ENCODE measurements around the gene PPP1R18.
"Not testable (repeated sequence)": the region's sequence is repeated elsewhere in the genome, so short reads cannot be mapped to it uniquely, and the experiment has no call there.

The PPP1R18 gene

GRCh38 chr6:30657922-30658321 is 28.5 kb downstream of the PPP1R18 start:
- ATAC-seq: not testable (repeated sequence)

GRCh38 chr6:30657454-30657853 is 29.0 kb downstream of the PPP1R18 start:
- ATAC-seq: no peak

DNA sequence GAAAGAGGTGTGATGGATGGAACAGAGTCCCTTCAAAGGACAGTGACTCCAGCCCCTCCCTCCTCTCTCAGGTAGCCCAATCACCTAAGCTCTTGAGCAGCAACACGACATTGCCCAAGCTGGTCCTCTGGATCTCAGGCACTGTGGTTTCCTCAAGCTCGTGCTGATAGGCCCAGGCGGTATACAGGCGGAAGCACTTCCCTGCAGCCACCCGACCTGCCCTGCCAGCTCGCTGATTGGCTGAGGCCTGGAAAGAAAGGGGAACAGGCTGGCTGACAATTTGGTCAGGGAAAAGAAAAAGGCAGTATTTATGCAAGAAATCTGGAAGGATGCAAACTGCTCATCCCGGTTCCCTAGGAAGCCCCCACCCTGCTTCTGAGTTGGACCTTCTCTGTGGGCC is 29.9 kb downstream of the PPP1R18 start:
- ATAC-seq: no peak

- no peak for ATAC-seq
Measured at GRCh38 chr6:30655743-30656094, 30.7 kb downstream of the PPP1R18 start.

DNA sequence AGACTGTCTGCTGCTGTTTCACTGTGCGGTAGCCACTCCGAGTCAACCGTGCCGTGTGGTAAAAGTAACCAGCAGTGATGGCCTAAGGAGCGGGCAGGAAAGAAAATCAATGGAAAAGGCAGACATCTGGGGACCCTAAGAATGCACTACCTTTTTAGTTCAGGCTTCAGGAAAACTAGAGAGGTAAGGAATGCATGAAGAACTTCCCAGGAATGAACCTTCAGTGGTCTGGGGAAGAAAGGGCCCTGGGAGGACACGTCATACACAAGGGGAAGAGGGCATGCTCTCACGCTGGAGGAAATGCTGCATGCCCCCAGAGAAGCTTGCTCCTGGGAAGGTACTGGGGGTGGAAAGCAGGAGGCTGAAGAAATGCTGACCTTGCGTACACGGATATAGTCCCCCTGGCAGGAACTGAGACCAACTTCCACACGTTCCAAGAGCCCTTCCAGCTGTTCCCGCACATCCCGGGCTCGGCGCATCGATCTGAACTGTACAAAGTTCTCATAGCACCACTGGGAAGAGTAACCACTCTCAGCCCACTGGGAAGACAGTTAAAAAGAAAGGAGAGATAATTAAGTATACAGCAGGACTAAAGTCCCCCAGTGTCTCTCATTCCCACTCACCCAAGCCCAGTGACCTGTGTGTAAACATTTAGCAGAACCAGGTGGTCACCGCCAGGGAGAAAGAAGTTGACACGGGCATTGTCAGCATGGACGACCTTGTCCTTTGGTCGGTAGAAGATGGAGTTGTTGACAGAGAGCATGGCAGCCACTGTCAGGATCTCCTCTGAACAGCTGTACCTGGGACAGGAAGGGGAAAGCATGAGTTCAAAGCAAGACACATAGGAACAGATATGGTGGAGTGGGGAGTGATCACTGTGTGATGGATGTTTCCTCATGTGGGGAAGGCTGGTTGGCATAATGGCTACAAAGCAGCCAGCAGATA is 31.4 kb downstream of the PPP1R18 start:
- ATAC-seq: no peak

- no peak for ATAC-seq
Measured at GRCh38 chr6:30651143-30651542, 35.3 kb downstream of the PPP1R18 start.

DNA sequence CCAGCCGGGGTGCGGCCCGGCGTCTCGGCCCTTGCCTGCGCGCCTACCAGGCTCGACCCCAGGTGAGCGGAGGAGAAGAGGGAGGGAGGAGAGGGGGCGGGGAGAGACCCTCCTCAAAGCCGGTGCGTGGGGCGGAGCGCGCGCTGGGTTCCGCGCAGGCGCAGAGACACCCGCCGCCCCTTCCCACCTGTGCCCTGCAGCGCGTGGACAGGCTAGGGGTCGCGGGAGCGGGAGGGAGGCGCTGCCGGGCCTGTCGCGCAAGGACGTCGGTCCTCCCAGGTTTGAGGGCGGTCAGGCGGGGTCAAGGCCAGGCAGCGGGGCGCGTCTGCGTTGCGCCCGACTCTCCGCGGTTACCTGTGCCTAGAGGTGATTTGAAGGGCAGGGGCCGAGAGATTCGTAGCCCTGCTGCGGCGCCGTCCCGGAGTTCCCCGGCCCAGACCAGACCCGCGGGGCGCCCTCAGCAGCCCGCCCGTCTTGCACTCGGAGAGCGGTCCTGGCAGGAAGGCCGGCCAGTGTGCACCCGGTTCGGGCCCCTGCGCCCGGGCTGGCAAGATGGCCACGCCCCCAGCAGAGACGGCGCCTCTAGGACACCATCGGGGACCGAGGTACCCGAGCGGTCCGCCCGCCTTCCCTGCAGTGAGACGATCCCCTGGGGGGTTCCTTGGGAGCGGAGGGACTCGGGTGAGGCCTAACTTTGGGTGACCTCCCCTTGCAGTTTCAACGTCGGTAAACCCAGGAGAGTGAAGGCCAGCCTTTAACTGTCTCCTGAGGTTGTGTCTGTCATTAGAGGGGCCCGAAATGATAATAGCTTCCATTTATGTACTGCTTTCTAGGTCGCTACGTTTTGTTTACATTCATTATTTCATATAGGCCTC is 39.0 kb downstream of the PPP1R18 start:
- peak; percentile 74 to 77 for ATAC-seq

- ATAC-seq: peak; percentile 72 to 75
Measured at GRCh38 chr6:30646450-30647241, 39.8 kb downstream of the PPP1R18 start, which contains the start of gene C6orf136. Gene C6orf136, plus strand, starts transcription at chr6:30647133. Its CDS starts 99 bp downstream, at chr6:30647232.

GRCh38 chr6:30645989-30646388 is 40.5 kb downstream of the PPP1R18 start:
- no peak for ATAC-seq

DNA sequence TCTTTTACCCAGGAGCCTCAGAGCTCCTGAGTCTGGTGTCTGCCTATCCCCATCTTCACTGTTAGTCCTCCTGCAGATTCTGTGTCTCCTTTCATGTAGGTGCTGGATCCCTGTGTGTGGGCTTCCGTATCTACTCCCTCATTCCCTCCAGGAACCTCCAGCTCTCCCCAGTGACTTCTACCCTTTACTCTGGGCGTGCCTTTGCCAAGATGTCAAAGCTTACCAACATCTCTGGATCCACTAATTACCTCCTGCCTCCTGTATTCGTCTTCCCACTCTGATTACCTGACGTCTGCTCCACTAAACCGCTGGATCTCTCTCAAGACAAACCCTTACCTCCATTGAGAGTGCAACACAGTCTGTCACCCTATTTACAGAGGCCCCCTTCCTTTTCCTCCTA is 41.7 kb downstream of the PPP1R18 start:
- no peak for ATAC-seq

DNA sequence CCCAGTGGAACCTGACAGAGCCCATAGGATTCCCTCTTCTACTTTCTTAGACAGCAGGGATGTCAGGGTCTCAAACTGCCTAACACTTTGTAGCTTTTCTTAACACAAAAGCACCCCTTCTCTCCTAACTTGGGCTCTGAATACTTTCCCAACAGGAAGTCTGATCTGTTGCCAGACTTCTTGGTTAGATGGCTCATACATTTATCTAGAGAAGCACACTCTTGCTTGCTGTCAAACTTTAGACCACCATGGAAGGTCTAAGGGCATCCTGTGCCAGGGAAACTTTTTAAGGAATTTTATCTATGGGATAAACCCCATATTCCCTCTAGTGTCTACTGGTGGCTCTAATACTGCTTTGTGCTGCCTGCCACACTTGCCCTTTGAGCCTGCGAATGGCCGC is 42.8 kb downstream of the PPP1R18 start:
- no peak for ATAC-seq

GRCh38 chr6:30641048-30641447 is 45.4 kb downstream of the PPP1R18 start:
- ATAC-seq: no peak

DNA sequence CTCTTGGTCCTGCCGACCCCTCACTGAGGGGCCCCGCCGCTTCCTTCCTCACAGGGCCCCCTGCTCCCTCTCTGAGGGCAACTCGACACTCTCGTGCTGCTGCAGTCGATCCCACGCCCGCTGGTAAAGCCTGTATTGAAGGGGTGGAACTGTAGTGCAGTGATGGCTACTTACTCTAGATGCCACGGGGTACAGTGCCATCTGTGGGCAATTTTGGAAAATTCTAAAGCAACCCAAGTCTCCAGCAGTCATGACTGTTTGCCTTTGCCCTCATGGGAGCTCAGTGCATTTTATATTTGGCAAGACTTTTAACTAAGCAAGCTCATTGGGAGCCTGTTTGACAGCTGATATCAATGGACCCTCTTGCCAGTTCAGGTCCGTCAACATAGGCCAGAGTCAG is 46.0 kb downstream of the PPP1R18 start:
- no peak for ATAC-seq

DNA sequence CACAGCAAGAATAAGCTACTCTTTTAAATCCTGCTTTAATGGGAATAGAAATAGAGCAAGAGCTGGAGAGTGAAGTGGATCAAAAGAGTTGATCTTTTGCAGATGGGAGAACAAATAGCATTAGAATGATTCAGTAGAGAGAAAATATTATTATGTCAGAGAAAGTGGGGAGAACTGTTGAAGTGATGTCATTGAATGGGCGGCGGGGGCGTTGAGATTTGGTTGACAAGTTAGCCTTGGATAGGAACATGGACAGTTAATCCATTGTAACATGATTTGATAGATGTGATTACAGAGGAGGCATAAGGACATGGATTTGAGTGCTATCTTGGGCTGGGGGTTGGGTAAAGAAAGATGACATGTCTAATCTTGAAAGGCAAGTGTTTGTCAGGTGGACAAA is 50.6 kb downstream of the PPP1R18 start:
- no peak for ATAC-seq

- ATAC-seq: peak; percentile 96 to 99
Measured at GRCh38 chr6:30626484-30627366, 59.7 kb downstream of the PPP1R18 start, which contains the start of gene ATAT1. Gene ATAT1, plus strand, starts transcription at chr6:30626874.

Data from activated CD4-positive, CD25-positive, alpha-beta regulatory T cell treated with anti-CD3 and anti-CD28 coated beads, Interleukin-2, amount 50 U/mL, for 24 hours (primary cell).